ENCODE data around the gene DCTN3. TPM values are rescaled to one million over a fixed set of nuclear protein-coding genes. Genes with fewer than 3 reads are reported as not detected.

Gene DCTN3
- total RNA-seq, 2 donors from 2014 or later: 36.1 to 39.9 TPM

DNA sequence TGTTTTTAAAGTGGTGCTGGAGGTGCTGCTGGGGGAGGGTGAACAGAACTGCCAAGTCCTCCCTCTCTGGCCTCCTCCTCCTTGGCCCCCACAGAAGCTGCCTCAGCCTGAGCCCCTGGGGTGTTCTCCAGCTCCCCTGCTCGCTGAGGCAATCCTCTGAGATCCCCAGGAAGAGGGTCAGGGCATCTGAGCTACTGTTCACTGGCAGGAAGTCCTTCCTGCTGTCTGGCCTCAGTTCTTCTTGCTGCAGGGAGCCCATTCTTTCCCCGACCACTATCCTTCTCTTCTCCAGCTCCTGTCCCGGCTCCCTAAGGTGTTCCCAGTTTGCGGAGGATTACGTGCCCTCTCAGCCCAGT is 40.5 kb downstream of the DCTN3 start:
- H3K27me3 ChIP-seq: peaks cover 0 to 20% of the 10 kb centered on the region in 2 donors
- WGBS, 2 donors: 67 to 77% methylated on average over 5 of the region's 5 CpGs

DNA sequence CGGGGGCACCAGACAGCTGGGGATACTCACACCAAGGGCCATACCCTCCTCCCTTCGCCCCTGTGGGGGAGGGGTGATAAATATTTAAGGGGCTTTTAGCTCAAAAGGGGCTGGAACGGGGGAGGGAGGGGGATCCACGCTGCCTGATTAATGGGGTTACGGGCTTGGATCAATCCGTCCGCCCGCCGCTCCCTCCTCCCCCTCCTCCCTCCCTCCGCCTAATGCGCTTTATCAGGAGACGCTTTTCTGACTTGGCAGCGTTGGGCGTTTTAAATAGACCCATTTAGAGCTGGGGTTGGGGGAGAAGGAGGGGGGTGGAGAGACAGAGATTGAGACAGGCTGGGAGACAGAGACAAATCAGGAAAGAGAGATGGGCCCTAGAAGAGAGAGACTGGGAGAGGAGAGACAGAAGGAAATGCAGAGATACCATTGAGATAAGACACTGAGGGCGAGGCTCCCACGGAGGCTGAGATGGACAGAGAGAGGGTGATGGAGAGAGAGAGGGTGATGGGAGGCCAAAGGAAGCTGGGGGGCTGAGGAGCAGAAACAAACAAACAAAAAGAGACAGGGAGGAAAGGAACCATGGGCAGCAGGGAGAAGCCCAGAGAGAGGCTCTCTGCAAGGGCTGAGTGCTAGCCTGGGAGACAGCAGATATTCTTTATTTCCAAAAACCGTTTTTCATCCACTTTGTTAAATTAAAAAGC is 41.0 kb downstream of the DCTN3 start:
- H3K27ac ChIP-seq: no peak overlapping the region
- no peak for DNase-seq
- H3K27me3 ChIP-seq: peaks cover 0 to 20% of the 10 kb centered on the region in 2 donors
- no peak for ATAC-seq
- TF ChIP-seq POLR2A (IDR thresholded peaks at IDR 0.05): no peak
- TF ChIP-seq, protein P1, sequence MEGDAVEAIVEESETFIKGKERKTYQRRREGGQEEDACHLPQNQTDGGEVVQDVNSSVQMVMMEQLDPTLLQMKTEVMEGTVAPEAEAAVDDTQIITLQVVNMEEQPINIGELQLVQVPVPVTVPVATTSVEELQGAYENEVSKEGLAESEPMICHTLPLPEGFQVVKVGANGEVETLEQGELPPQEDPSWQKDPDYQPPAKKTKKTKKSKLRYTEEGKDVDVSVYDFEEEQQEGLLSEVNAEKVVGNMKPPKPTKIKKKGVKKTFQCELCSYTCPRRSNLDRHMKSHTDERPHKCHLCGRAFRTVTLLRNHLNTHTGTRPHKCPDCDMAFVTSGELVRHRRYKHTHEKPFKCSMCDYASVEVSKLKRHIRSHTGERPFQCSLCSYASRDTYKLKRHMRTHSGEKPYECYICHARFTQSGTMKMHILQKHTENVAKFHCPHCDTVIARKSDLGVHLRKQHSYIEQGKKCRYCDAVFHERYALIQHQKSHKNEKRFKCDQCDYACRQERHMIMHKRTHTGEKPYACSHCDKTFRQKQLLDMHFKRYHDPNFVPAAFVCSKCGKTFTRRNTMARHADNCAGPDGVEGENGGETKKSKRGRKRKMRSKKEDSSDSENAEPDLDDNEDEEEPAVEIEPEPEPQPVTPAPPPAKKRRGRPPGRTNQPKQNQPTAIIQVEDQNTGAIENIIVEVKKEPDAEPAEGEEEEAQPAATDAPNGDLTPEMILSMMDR (IDR thresholded peaks at IDR 0.05): no peak
- no peaks in the 10 kb centered on the region for H3K9me3 ChIP-seq
- peaks cover 12% of the 10 kb centered on the region for H3K4me1 ChIP-seq
- WGBS, 2 donors: 4 to 9% methylated on average over 17 of the region's 17 CpGs
- intact Hi-C loops (cut with DNase I): no loop called here
- no peaks in the 10 kb centered on the region for H3K36me3 ChIP-seq (replicated peaks in 1 of 2; ENCODE audit: insufficient read depth in 1 of 2, low read depth in 2 of 2)
- H3K4me3 ChIP-seq: no peak overlapping the region

More for the DNA sequence above, 40.5 kb downstream of the DCTN3 start:
- no peak overlapping the region for H3K4me3 ChIP-seq
- no peaks in the 10 kb centered on the region for H3K9me3 ChIP-seq
- no peaks in the 10 kb centered on the region for H3K36me3 ChIP-seq (replicated peaks in 1 of 2; ENCODE audit: insufficient read depth in 1 of 2, low read depth in 2 of 2)
- no peak for TF ChIP-seq POLR2A (IDR thresholded peaks at IDR 0.05)
- TF ChIP-seq, protein P1 (IDR thresholded peaks at IDR 0.05): no peak
- no peak for ATAC-seq
- no peak for DNase-seq
- H3K4me1 ChIP-seq: peaks cover 12% of the 10 kb centered on the region
- H3K27ac ChIP-seq: no peak overlapping the region
- intact Hi-C loops (cut with DNase I): no loop called here

DNA sequence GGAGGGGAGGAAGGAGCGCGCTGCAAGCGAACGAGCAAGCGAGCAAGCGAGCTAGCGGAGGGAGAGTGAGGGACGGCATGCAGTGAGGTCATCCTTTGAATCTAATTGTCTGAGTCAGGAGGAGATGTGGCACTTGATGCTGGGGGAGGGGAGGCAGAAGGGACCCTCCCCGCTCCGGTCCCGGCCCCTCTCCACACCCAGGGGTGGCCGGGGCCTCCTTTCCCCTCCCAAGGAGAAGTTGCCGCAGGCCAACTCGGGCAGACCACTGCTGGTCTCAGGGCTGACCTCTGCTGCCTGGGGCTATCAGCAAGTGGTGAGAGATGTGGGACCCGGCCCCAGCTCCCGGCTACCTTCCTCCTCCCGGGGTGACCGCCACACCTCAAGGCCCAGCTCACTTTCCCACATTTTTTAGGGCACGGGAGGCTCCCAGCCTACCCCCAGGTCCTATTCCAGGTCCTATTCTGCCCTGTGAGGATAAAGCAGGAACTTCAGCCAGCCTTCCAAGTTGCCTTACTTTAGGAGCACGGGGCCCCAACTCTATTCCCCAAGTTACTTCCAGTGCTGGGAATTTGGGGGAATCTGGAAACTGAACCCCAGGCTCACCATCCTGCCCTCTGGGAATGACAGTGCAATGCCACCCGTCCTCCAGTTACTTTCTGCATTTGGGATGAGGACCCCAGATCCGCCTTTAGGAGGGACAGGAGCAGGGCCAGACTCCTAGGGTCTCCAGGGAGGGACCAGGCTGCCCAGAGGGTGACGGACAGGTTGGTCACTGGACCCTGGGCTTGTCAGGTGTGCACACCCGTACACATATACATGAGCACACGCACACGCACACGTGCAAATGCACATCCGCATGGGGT is 41.8 kb downstream of the DCTN3 start:
- intact Hi-C loops (cut with DNase I): no loop called here
- H3K4me1 ChIP-seq: peaks cover 12% of the 10 kb centered on the region
- ATAC-seq: peak; percentile 43
- H3K36me3 ChIP-seq (replicated peaks in 1 of 2; ENCODE audit: insufficient read depth in 1 of 2, low read depth in 2 of 2): no peaks in the 10 kb centered on the region
- H3K4me3 ChIP-seq: no peak overlapping the region
- DNase-seq: peak in 1 of 4 donors; percentile 17
- H3K27me3 ChIP-seq: peaks cover 0 to 20% of the 10 kb centered on the region in 2 donors
- H3K9me3 ChIP-seq: no peaks in the 10 kb centered on the region
- WGBS, 2 donors: 12 to 28% methylated on average over 24 to 25 of the region's 28 CpGs
- TF ChIP-seq, protein P1 (IDR thresholded peaks at IDR 0.05): no peak
- TF ChIP-seq POLR2A (IDR thresholded peaks at IDR 0.05): no peak
- H3K27ac ChIP-seq: no peak overlapping the region

DNA sequence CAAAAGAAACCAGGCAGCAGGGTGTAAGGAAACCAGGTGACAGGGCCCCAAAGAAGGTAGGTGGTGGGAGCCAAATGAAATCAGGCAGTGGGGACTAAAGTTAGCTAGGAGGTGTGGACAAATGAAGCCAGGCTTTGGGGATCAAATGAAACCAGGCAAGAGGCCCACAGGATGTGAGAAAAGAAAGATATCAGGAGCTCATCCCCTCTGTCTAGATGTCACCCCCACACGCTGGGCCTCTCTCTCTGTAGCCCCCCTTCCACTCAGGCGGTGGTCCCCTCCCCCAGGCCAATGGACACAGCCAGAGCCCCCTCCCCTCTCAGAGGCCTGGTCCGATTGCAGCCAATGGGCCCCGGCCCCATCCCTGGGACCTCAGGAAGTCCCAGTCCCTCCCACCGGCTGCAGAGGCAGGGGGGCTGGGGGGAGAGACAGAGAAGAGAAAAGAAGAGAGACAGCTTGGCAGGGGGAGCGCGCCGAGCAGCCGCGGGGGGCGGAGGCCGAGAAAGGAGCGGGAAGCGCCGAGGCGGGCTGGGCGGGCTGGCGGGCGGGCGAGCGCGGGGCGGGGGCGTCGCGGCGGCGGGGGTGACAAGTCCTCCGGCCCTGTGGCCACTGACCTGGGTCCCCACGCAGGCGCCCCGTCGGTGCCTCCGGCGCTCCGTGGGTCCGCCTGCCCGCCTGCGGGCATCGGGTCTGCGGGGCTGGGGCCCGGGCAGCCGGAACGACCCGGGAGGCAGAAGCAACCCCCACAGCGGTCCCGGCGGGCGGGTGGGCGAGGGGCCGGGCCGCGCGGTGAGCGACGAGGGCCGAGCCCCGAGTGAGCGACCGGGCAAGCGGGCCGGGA is 42.7 kb downstream of the DCTN3 start:
- Histone ChIP-seq H3K27me3 (peaks cover 0 to 20% of the 10 kb centered on the region in 2 donors), H3K9me3 (no peaks in the 10 kb centered on the region), H3K4me1 (peaks cover 12% of the 10 kb centered on the region), H3K36me3 (replicated peaks in 1 of 2; ENCODE audit: insufficient read depth in 1 of 2, low read depth in 2 of 2) (no peaks in the 10 kb centered on the region), H3K27ac (no peak overlapping the region), H3K4me3 (no peak overlapping the region)
- WGBS, 2 donors: 5 to 18% methylated on average over 11 to 55 of the region's 62 CpGs
- DNase-seq: no peak
- TF ChIP-seq, protein P1 (IDR thresholded peaks at IDR 0.05): no peak
- TF ChIP-seq POLR2A (IDR thresholded peaks at IDR 0.05): no peak
- peak; percentile 13 for ATAC-seq
- intact Hi-C loops (cut with DNase I): no loop called here

All from body of pancreas (tissue), 4 donors.